ENCODE data around the gene SESN3. TPM values are rescaled to one million over a fixed set of nuclear protein-coding genes. Genes with fewer than 3 reads are reported as not detected.

The SESN3 gene
- total and polyA plus RNA-seq, 12 donors = 5.9 to 90.0 (median 36.6) TPM

DNA sequence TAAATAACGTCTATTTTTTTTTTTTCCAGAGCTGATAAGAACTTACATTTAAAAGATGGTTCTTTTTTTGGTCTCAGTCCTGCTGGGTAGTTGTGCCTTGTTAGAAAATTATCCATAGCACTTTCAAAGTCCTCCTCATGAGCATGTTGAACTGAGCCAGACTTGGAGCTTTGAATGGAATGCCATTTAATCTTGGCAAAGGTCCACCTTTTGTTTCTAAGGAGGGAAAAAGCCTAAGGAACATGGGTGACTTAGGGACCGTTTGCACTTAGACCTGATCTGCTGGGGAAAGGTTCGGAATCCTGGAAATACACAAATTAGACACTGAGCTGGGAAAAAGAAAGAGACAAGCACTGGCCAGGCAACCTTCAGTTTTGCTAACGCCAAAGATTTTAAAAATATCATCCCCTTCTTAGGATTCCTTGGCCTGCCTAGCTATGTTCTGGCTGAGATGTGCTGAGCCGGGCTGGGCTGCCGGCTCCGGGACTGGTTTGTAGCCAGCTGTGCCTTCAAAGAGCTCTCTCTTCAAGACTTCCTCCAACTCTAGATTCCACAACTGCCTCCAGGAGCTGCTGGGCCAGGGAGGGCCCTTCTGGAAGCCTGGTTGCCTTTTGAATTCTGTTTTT is 74.0 kb downstream of the SESN3 start:
- DNase-seq = peak in 1 of 7 donors; percentile 25
- Histone ChIP-seq H3K4me3 (no peak overlapping the region), H3K9me3 (replicated peaks in 1 of 3) (no peaks in the 10 kb centered on the region), H3K27me3 (no peaks in the 10 kb centered on the region), H3K27ac (no peak overlapping the region), H3K36me3 (replicated peaks in 1 of 2) (no peaks in the 10 kb centered on the region), H3K4me1 (replicated peaks in 1 of 2) (peaks cover 0 to 7% of the 10 kb centered on the region in 2 donors)
- 65 to 78% (median 68%) methylated on average over 7 of the region's 7 CpGs for WGBS, 4 donors
- TF ChIP-seq, protein P1, sequence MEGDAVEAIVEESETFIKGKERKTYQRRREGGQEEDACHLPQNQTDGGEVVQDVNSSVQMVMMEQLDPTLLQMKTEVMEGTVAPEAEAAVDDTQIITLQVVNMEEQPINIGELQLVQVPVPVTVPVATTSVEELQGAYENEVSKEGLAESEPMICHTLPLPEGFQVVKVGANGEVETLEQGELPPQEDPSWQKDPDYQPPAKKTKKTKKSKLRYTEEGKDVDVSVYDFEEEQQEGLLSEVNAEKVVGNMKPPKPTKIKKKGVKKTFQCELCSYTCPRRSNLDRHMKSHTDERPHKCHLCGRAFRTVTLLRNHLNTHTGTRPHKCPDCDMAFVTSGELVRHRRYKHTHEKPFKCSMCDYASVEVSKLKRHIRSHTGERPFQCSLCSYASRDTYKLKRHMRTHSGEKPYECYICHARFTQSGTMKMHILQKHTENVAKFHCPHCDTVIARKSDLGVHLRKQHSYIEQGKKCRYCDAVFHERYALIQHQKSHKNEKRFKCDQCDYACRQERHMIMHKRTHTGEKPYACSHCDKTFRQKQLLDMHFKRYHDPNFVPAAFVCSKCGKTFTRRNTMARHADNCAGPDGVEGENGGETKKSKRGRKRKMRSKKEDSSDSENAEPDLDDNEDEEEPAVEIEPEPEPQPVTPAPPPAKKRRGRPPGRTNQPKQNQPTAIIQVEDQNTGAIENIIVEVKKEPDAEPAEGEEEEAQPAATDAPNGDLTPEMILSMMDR (IDR thresholded peaks at IDR 0.05) = no peak
- no peak for TF ChIP-seq POLR2A (IDR thresholded peaks at IDR 0.05)
- intact Hi-C loops (cut with DNase I) = no loop called here

DNA sequence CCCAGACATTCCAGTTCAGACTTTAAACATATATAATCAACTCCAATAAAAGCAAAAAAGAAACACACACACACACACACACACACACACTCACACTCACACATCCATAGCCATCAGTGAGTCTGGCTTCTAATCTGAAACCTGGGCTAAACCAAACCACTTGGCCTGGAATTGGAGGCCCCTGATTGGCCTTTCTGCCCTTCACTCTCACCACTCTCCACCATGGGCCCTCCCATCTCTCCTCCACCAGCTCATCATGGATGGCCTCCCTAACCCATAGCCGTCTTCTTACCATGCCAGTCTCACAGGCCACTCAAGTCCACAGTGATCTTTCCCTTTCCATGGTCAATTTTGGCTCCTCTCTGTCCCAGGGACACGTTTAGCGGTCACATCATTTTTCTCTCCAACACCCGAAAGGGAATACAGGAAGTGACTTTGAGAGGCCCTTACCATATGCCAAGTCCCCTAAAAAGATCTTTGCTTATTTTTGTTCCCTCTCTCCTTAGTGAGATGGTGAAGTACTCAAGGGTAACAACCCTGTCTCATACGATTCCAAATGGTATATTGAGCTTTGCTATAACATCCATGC is 74.8 kb downstream of the SESN3 start:
- Histone ChIP-seq H3K4me3 (no peak overlapping the region), H3K4me1 (replicated peaks in 1 of 2) (peaks cover 0 to 12% of the 10 kb centered on the region in 2 donors), H3K36me3 (replicated peaks in 1 of 2) (no peaks in the 10 kb centered on the region), H3K27me3 (no peaks in the 10 kb centered on the region), H3K27ac (no peak overlapping the region), H3K9me3 (replicated peaks in 1 of 3) (no peaks in the 10 kb centered on the region)
- WGBS, 4 donors = 79 to 88% (median 86%) methylated on average over 5 of the region's 5 CpGs
- no peak for DNase-seq
- no peak for TF ChIP-seq POLR2A (IDR thresholded peaks at IDR 0.05)
- TF ChIP-seq, protein P1 (IDR thresholded peaks at IDR 0.05) = no peak
- intact Hi-C loops (cut with DNase I) = no loop called here

DNA sequence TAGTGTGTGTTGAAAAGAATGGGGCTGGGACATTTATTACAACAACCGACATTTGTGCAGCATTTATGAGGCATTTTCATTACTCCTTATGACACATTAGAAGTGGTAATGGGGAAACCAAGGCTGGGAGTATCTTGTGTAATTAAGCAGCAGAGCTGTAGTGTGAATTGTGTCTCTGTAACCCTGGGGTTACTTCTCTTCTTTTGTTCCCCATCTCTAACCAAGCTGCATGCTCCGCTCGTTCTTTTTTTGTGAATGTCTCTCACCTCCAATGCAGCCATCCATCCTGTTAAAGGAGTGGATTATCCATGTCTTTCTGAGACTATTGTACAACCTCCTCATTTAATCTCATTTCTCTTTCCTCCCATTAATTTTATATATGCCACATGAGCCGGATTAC is 75.6 kb downstream of the SESN3 start:
- Histone ChIP-seq H3K27me3 (no peaks in the 10 kb centered on the region), H3K9me3 (replicated peaks in 1 of 3) (no peaks in the 10 kb centered on the region), H3K4me3 (no peak overlapping the region), H3K27ac (no peak overlapping the region), H3K36me3 (replicated peaks in 1 of 2) (no peaks in the 10 kb centered on the region), H3K4me1 (replicated peaks in 1 of 2) (peaks cover 0 to 12% of the 10 kb centered on the region in 2 donors)
- WGBS, 4 donors = 94 to 98% (median 96%) methylated on average over 4 of the region's 4 CpGs
- no peak for TF ChIP-seq POLR2A (IDR thresholded peaks at IDR 0.05)
- TF ChIP-seq, protein P1 (IDR thresholded peaks at IDR 0.05) = no peak
- no peak for DNase-seq
- intact Hi-C loops (cut with DNase I) = no loop called here

DNA sequence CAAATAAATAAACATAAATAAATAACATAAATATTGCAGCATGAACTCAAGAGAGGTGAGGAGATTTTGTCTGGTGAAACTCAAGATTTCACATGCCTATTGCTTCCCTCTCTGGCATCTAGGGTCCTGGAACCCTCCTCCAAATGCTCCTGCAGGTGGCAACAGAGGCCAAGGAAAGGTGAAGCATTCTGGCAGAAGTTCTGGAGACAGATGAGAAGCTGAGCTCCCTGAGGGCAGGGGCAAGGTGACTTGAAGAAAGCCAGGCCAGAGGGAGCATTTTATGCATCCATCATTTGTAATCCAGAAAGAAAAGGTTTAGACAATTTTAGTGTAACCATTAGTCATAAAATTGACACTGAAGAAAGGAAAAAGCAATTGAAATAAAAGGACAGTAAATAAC is 76.5 kb downstream of the SESN3 start:
- Histone ChIP-seq H3K4me3 (no peak overlapping the region), H3K27ac (no peak overlapping the region), H3K27me3 (no peaks in the 10 kb centered on the region), H3K9me3 (replicated peaks in 1 of 3) (no peaks in the 10 kb centered on the region), H3K4me1 (replicated peaks in 1 of 2) (peaks cover 0 to 18% of the 10 kb centered on the region in 2 donors), H3K36me3 (replicated peaks in 1 of 2) (no peaks in the 10 kb centered on the region)
- intact Hi-C loops (cut with DNase I) = loop anchor here in 1 of 2 donors (5.0 kb wide), 1 partner anchor 553 kb away; no protein-coding TSS in a partner anchor
- TF ChIP-seq, protein P1 (IDR thresholded peaks at IDR 0.05) = peak; percentile 12 to 64 (median 56)
- no peak for TF ChIP-seq POLR2A (IDR thresholded peaks at IDR 0.05)
- DNase-seq = peak; percentile 46 to 78 (median 53)

Measured in adrenal gland (tissue), 12 donors.